ENCODE results near the gene SPTBN5. TPM values are rescaled to one million over a fixed set of nuclear protein-coding genes. Genes with fewer than 3 reads are reported as not detected.

The SPTBN5 gene
- total RNA-seq, 1 donor from 2014 or later, result 1.9 TPM

DNA sequence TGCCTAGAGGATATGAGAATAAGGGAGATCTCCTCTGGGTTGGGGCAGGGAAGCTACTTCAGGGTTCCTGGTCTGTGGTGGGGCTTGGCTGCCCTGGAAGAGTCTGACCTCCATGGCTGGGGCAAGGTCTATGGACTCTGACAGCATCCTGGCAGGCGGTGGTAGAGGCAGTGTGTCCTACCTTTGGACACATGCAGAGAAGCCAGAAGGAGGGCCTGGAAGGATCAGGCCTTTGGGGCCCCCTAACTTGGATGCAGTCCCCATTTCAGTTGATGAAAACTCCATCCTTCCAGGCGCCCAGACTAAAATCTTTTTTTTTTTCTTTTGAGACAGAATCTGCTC is 10.4 kb downstream of the SPTBN5 start:
- Mint-ChIP-seq H3K36me3 (ENCODE audit: low read depth) (peaks cover 2% of the 10 kb centered on the region), H3K4me1 (ENCODE audit: low read depth) (peaks cover 12% of the 10 kb centered on the region)
- DNase-seq (ENCODE audit: low spot score), result no peak

GRCh38 chr15:41882689-41883483 is 11.0 kb downstream of the SPTBN5 start:
- H3K9me3 Mint-ChIP-seq, result no peaks in the 10 kb centered on the region
- peaks cover 12% of the 10 kb centered on the region for H3K27me3 Mint-ChIP-seq (ENCODE audit: insufficient read depth)
- no peak for DNase-seq (ENCODE audit: low spot score)
- H3K27ac Mint-ChIP-seq, result no peak overlapping the region
- peaks cover 6% of the 10 kb centered on the region for H3K4me1 Mint-ChIP-seq (ENCODE audit: low read depth)
- peaks cover 2% of the 10 kb centered on the region for H3K36me3 Mint-ChIP-seq (ENCODE audit: low read depth)
- intact Hi-C loops (cut with micrococcal nuclease), result no loop called here
- no peak overlapping the region for H3K4me3 Mint-ChIP-seq

More for the DNA sequence above, 10.4 kb downstream of the SPTBN5 start:
- Mint-ChIP-seq H3K4me3 (no peak overlapping the region), H3K9me3 (no peaks in the 10 kb centered on the region), H3K27me3 (ENCODE audit: insufficient read depth) (peaks cover 12% of the 10 kb centered on the region), H3K27ac (no peak overlapping the region)
- intact Hi-C loops (cut with micrococcal nuclease), result no loop called here

- Mint-ChIP-seq H3K27ac (no peak overlapping the region), H3K4me1 (ENCODE audit: low read depth) (peaks cover 5% of the 10 kb centered on the region), H3K36me3 (ENCODE audit: low read depth) (peaks cover 2% of the 10 kb centered on the region), H3K4me3 (no peak overlapping the region), H3K27me3 (ENCODE audit: insufficient read depth) (peaks cover 12% of the 10 kb centered on the region), H3K9me3 (no peaks in the 10 kb centered on the region)
- no peak for DNase-seq (ENCODE audit: low spot score)
- intact Hi-C loops (cut with micrococcal nuclease), result no loop called here
Measured at GRCh38 chr15:41881920-41882688, 11.7 kb downstream of the SPTBN5 start.

DNA sequence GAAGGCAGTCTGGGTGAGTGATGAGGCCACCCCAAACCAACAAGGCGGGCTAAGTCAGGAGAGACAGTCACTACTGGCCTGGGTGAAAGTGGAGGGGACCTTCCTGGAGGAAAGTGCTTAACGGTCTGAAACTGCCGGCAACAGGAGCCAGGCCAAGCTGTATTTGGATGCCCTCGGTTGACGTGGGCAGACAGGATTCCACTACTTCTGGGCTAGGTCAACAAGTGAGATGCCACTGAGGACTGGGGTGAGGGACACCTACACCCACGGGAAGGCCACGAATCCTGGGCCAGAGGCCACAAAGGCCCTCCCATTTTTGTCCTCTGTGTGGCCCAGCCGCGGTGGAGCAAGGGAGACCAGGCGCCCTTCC is 12.3 kb downstream of the SPTBN5 start:
- H3K27me3 Mint-ChIP-seq (ENCODE audit: insufficient read depth), result peaks cover 12% of the 10 kb centered on the region
- peaks cover 2% of the 10 kb centered on the region for H3K36me3 Mint-ChIP-seq (ENCODE audit: low read depth)
- H3K27ac Mint-ChIP-seq, result no peak overlapping the region
- H3K9me3 Mint-ChIP-seq, result no peaks in the 10 kb centered on the region
- no peak overlapping the region for H3K4me3 Mint-ChIP-seq
- DNase-seq (ENCODE audit: low spot score), result no peak
- peaks cover 5% of the 10 kb centered on the region for H3K4me1 Mint-ChIP-seq (ENCODE audit: low read depth)
- intact Hi-C loops (cut with micrococcal nuclease), result no loop called here

DNA sequence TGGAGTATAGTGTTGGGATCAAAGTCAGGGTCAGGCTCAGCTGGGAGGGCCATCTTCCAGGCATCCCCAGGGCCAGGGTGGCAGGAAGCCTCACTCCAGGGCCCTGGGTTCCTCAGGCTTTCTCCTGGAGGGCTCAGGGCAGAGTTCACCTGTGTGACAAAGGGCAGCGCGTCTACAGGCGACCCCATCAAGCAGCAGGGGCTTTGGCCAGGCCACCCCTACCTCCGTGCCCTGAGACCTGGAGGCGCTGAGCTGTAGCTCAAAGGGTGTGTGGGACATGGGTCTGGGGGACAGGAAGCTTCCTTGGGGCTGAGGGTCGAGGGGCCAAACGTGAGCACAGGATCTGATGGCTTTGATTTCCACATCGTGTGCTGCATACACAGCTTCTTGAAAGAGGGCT is 12.8 kb downstream of the SPTBN5 start:
- no peak for DNase-seq (ENCODE audit: low spot score)
- H3K27ac Mint-ChIP-seq, result no peak overlapping the region
- H3K36me3 Mint-ChIP-seq (ENCODE audit: low read depth), result peaks cover 3% of the 10 kb centered on the region
- H3K9me3 Mint-ChIP-seq, result no peaks in the 10 kb centered on the region
- H3K4me3 Mint-ChIP-seq, result no peak overlapping the region
- peaks cover 5% of the 10 kb centered on the region for H3K4me1 Mint-ChIP-seq (ENCODE audit: low read depth)
- peaks cover 12% of the 10 kb centered on the region for H3K27me3 Mint-ChIP-seq (ENCODE audit: insufficient read depth)
- intact Hi-C loops (cut with micrococcal nuclease), result no loop called here

- H3K9me3 Mint-ChIP-seq, result no peaks in the 10 kb centered on the region
- H3K36me3 Mint-ChIP-seq (ENCODE audit: low read depth), result peaks cover 4% of the 10 kb centered on the region
- H3K4me3 Mint-ChIP-seq, result no peak overlapping the region
- peaks cover 5% of the 10 kb centered on the region for H3K4me1 Mint-ChIP-seq (ENCODE audit: low read depth)
- DNase-seq (ENCODE audit: low spot score), result no peak
- H3K27me3 Mint-ChIP-seq (ENCODE audit: insufficient read depth), result peaks cover 12% of the 10 kb centered on the region
- no peak overlapping the region for H3K27ac Mint-ChIP-seq
- intact Hi-C loops (cut with micrococcal nuclease), result no loop called here
Measured at GRCh38 chr15:41880156-41880877, 13.5 kb downstream of the SPTBN5 start.

- Mint-ChIP-seq H3K27me3 (ENCODE audit: insufficient read depth) (peaks cover 12% of the 10 kb centered on the region), H3K4me1 (ENCODE audit: low read depth) (peaks cover 5% of the 10 kb centered on the region), H3K36me3 (ENCODE audit: low read depth) (peaks cover 4% of the 10 kb centered on the region), H3K27ac (no peak overlapping the region), H3K9me3 (no peaks in the 10 kb centered on the region), H3K4me3 (no peak overlapping the region)
- no peak for DNase-seq (ENCODE audit: low spot score)
- intact Hi-C loops (cut with micrococcal nuclease), result no loop called here
Measured at GRCh38 chr15:41879321-41879845, 14.5 kb downstream of the SPTBN5 start.

DNA sequence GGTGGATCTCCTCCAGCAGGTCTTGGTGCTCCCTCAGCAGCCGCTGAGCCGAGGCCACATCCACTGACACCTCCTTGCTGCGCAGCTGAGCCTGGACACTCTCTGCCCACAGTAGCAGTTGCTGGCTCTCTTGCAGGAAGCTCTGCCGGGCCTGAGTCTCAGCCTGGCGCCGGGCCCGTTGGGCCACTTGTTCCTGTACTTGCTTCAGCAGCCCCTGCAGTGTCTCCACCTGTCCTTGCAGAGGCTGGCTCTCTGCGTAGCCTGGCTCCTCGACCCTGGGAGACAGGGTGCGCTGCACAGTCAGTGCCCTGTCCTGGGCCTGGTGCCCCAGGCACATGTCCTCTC is 15.5 kb downstream of the SPTBN5 start:
- no peak for DNase-seq (ENCODE audit: low spot score)
- Mint-ChIP-seq H3K27me3 (ENCODE audit: insufficient read depth) (peaks cover 12% of the 10 kb centered on the region), H3K36me3 (ENCODE audit: low read depth) (peaks cover 4% of the 10 kb centered on the region), H3K9me3 (no peaks in the 10 kb centered on the region), H3K4me1 (ENCODE audit: low read depth) (peaks cover 5% of the 10 kb centered on the region), H3K4me3 (no peak overlapping the region), H3K27ac (no peak overlapping the region)
- intact Hi-C loops (cut with micrococcal nuclease), result no loop called here

DNA sequence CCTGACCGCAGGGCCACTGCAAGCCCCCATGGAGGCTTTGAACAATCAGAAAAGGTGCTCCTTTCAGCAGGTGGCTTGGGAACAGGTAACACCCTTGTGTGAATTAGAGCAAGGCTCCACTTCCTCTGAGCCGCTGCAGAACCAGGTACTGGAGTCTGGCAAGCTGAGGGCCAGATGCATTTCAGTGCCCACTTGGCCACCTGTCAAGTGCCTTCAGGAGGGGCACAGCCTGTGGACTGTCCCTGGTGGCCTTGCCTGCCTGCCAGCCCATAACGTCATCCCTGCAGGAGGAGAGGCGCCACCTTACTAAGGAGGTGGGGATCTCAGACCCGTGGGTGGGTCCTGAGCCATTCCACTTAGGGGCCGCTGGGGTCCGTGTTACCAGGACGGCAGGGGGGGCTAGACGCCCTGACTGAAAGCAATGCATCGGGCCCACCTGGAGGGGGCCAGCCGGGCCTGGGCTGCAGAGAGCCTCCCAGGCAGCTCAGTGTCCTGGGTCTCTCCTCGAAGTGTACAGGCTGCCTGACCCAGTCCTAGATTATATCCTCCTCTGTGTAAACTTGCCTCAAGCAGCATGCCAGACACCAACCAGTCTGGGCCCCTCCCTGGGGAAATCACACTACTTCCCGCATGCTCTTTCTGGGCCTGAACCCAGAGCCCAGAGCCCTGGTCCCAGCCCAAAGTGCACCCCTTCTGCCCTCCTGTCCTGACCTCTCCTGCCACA is 16.1 kb downstream of the SPTBN5 start:
- DNase-seq (ENCODE audit: low spot score), result no peak
- intact Hi-C loops (cut with micrococcal nuclease), result no loop called here
- H3K4me3 Mint-ChIP-seq, result no peak overlapping the region
- H3K27ac Mint-ChIP-seq, result no peak overlapping the region
- H3K4me1 Mint-ChIP-seq (ENCODE audit: low read depth), result peaks cover 7% of the 10 kb centered on the region
- no peaks in the 10 kb centered on the region for H3K9me3 Mint-ChIP-seq
- peaks cover 4% of the 10 kb centered on the region for H3K36me3 Mint-ChIP-seq (ENCODE audit: low read depth)
- peaks cover 12% of the 10 kb centered on the region for H3K27me3 Mint-ChIP-seq (ENCODE audit: insufficient read depth)

GRCh38 chr15:41876689-41877088 is 17.2 kb downstream of the SPTBN5 start:
- DNase-seq (ENCODE audit: low spot score), result no peak
- intact Hi-C loops (cut with micrococcal nuclease), result no loop called here
- no peak overlapping the region for H3K27ac Mint-ChIP-seq
- H3K4me1 Mint-ChIP-seq (ENCODE audit: low read depth), result peaks cover 14% of the 10 kb centered on the region
- H3K4me3 Mint-ChIP-seq, result no peak overlapping the region
- peaks cover 4% of the 10 kb centered on the region for H3K36me3 Mint-ChIP-seq (ENCODE audit: low read depth)
- H3K27me3 Mint-ChIP-seq (ENCODE audit: insufficient read depth), result peaks cover 12% of the 10 kb centered on the region
- H3K9me3 Mint-ChIP-seq, result no peaks in the 10 kb centered on the region

GRCh38 chr15:41876007-41876406 is 17.8 kb downstream of the SPTBN5 start:
- no peak overlapping the region for H3K27ac Mint-ChIP-seq
- DNase-seq (ENCODE audit: low spot score), result no peak
- intact Hi-C loops (cut with micrococcal nuclease), result no loop called here
- peaks cover 2% of the 10 kb centered on the region for H3K36me3 Mint-ChIP-seq (ENCODE audit: low read depth)
- H3K9me3 Mint-ChIP-seq, result no peaks in the 10 kb centered on the region
- H3K4me3 Mint-ChIP-seq, result no peak overlapping the region
- H3K4me1 Mint-ChIP-seq (ENCODE audit: low read depth), result peaks cover 11% of the 10 kb centered on the region
- H3K27me3 Mint-ChIP-seq (ENCODE audit: insufficient read depth), result peaks cover 6% of the 10 kb centered on the region

- no peaks in the 10 kb centered on the region for H3K27me3 Mint-ChIP-seq (ENCODE audit: insufficient read depth)
- intact Hi-C loops (cut with micrococcal nuclease), result no loop called here
- no peak for DNase-seq (ENCODE audit: low spot score)
- peaks cover 18% of the 10 kb centered on the region for H3K4me1 Mint-ChIP-seq (ENCODE audit: low read depth)
- H3K4me3 Mint-ChIP-seq, result no peak overlapping the region
- H3K36me3 Mint-ChIP-seq (ENCODE audit: low read depth), result peaks cover 4% of the 10 kb centered on the region
- H3K9me3 Mint-ChIP-seq, result no peaks in the 10 kb centered on the region
- no peak overlapping the region for H3K27ac Mint-ChIP-seq
Measured at GRCh38 chr15:41874736-41875135, 19.1 kb downstream of the SPTBN5 start.

Measured in activated T-helper 1 cell treated with anti-CD3 and anti-CD28 coated beads, Interleukin-12 subunit alpha, Interleukin-12 subunit beta, Interleukin-2, Interleukin-4 antibody, amounts not matched to agents 30 ng/mL and 10 ng/mL and 1 ng/mL, durations not matched to agents 14 hours and 24 hours and 36 hours (primary cell).